ENCODE data around the gene CENPK. TPM values are rescaled to one million over a fixed set of nuclear protein-coding genes. Genes with fewer than 3 reads are reported as not detected.

Gene CENPK
- total and polyA plus RNA-seq, 10 donors: 7.6 to 16.9 (median 9.6) TPM

DNA sequence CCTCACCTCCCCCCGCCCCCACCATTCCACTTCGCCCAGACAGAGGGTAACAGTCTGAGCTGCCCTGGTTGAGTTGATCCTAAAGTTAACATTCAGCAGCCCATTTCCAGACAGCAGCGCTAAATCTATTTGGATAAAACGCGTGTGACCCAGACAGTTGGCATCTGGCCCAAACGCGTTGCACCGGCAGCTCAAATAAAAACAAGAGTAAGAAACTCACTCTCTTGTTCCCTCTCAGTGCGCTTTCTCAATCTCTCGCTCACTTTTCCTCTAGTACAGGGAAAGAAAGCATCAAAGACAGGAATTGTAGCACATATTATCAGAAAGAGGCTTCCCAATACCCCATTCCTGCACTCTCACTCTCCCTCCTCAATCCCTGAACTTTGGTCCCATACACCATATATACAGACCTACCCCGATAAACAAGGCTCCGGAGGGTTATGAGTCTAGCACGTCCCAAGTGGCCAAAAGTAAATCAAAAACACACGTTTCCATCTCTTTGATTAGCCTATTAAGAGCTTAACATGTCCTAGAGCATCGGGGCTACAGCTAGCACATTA, 82.6 kb downstream of the CENPK start:
- Histone ChIP-seq H3K4me1 (peaks cover 9 to 51% (median 30%) of the 10 kb centered on the region in 6 donors), H3K27ac (peak overlapping the region in 6 of 8 donors; percentile 47 to 84 (median 56)), H3K27me3 (replicated peaks in 1 of 7) (peaks cover 0 to 9% (median 0%) of the 10 kb centered on the region in 7 donors), H3K9me3 (no peaks in the 10 kb centered on the region), H3K4me3 (peak overlapping the region; percentile 34 to 73 (median 58)), H3K36me3 (no peaks in the 10 kb centered on the region)
- TF ChIP-seq POLR2AphosphoS5 (IDR thresholded peaks at IDR 0.05): no peak
- no peak for TF ChIP-seq POLR2A (IDR thresholded peaks at IDR 0.05)
- no peak for TF ChIP-seq CTCF (IDR thresholded peaks at IDR 0.05 in 8 of 11, conservative IDR thresholded peaks at IDR 0.05 in 3 of 11)
- intact Hi-C loops (cut with DNase I; ENCODE audit: low total_unique reads): loop anchor here (5.0 to 10.0 kb wide), 4 partner anchors 376 to 846 kb away; no protein-coding TSS in a partner anchor
- DNase-seq: no peak
- 1 to 2% (median 1%) methylated on average over 15 of the region's 15 CpGs for WGBS, 5 donors

DNA sequence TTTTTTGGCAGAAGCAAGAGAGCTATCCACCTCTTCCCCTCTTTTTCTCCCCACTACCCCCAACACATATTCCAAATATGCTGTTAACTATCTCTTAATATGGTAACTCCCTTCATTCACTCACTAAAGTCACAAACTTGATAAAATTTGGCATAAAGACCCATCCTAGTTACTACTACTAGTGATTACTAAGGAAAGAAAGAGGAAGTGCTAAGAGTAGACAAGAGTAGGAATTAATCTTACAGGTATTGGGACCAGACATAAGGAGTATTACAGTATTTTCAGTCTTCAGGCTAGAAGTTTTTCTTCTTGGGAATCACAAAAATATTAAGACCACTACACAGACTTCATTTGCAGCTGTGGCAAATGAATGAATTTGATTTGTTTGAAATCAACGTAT, 83.4 kb downstream of the CENPK start:
- Histone ChIP-seq H3K36me3 (no peaks in the 10 kb centered on the region), H3K4me1 (peaks cover 9 to 51% (median 30%) of the 10 kb centered on the region in 6 donors), H3K27ac (no peak overlapping the region), H3K4me3 (peak overlapping the region in 3 of 8 donors; percentile 49 to 73 (median 57)), H3K27me3 (replicated peaks in 1 of 7) (peaks cover 0 to 9% (median 0%) of the 10 kb centered on the region in 7 donors), H3K9me3 (no peaks in the 10 kb centered on the region)
- DNase-seq: no peak
- WGBS, 5 donors: 59 to 68% (median 65%) methylated on average over 1 of the region's 1 CpG
- intact Hi-C loops (cut with DNase I; ENCODE audit: low total_unique reads): no loop called here
- no peak for TF ChIP-seq POLR2AphosphoS5 (IDR thresholded peaks at IDR 0.05)
- TF ChIP-seq POLR2A (IDR thresholded peaks at IDR 0.05): no peak
- no peak for TF ChIP-seq CTCF (IDR thresholded peaks at IDR 0.05 in 8 of 11, conservative IDR thresholded peaks at IDR 0.05 in 3 of 11)

DNA sequence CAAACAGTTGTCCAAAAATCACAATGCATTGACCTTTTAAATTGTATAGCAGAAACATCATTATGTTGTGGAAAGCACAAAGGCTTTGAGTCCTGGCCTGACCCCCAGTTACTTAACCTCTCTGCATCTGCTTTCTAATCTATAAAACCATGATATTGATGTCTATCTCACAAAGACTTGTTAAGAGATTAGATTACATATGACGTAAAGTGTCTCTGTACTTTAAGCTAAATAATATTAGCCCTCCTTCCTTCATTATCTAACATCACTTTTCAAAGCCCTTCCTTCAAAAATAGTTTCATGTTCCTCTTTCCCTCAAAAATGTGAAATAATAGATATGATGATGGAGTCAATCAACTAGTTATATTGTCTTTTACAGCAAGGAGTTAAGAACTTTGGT, 84.6 kb downstream of the CENPK start:
- no peaks in the 10 kb centered on the region for H3K36me3 ChIP-seq
- H3K4me3 ChIP-seq: no peak overlapping the region
- H3K27me3 ChIP-seq (replicated peaks in 1 of 7): peaks cover 0 to 9% (median 0%) of the 10 kb centered on the region in 7 donors
- H3K9me3 ChIP-seq: no peaks in the 10 kb centered on the region
- WGBS, 5 donors: 84 to 92% (median 89%) methylated on average over 1 of the region's 1 CpG
- no peak overlapping the region for H3K27ac ChIP-seq
- intact Hi-C loops (cut with DNase I; ENCODE audit: low total_unique reads): no loop called here
- DNase-seq: no peak
- TF ChIP-seq CTCF (IDR thresholded peaks at IDR 0.05 in 8 of 11, conservative IDR thresholded peaks at IDR 0.05 in 3 of 11) (no peak), POLR2AphosphoS5 (IDR thresholded peaks at IDR 0.05) (no peak), POLR2A (IDR thresholded peaks at IDR 0.05) (no peak)
- H3K4me1 ChIP-seq: peaks cover 5 to 46% (median 26%) of the 10 kb centered on the region in 6 donors

DNA sequence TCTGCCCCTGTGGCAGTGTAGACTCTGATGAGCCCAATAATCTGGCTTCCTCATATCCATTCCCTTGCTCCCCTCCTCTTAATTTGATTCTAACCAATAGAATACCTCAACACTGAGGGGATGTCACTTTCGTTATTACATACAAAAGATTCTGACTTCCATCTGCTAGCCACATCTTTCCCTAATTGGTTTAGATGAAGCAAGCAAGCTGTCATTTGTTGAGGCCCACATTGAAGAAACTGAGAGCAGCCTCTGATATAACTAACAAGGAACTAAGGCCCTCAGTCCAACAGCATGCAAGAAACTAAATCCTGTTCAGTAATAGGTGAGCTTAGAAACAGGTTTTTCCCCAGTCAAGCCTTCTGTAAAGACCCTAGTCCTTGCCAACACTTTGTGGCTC, 87.1 kb downstream of the CENPK start:
- TF ChIP-seq POLR2A (IDR thresholded peaks at IDR 0.05) (no peak), POLR2AphosphoS5 (IDR thresholded peaks at IDR 0.05) (no peak), CTCF (IDR thresholded peaks at IDR 0.05 in 8 of 11, conservative IDR thresholded peaks at IDR 0.05 in 3 of 11) (no peak)
- no peak for DNase-seq
- H3K4me3 ChIP-seq: no peak overlapping the region
- WGBS, 5 donors: 76 to 100% (median 94%) methylated on average over 1 of the region's 1 CpG
- intact Hi-C loops (cut with DNase I; ENCODE audit: low total_unique reads): no loop called here
- peaks cover 4 to 23% (median 14%) of the 10 kb centered on the region in 6 donors for H3K4me1 ChIP-seq
- H3K36me3 ChIP-seq: no peaks in the 10 kb centered on the region
- H3K27me3 ChIP-seq (replicated peaks in 1 of 7): peaks cover 0 to 9% (median 0%) of the 10 kb centered on the region in 7 donors
- no peak overlapping the region for H3K27ac ChIP-seq
- H3K9me3 ChIP-seq: no peaks in the 10 kb centered on the region
